ENCODE measurements around the gene APOBEC3F. TPM values are rescaled to one million over a fixed set of nuclear protein-coding genes. Genes with fewer than 3 reads are reported as not detected.
A peak's percentile ranks its signal among the peaks of the same experiment; 100 is the strongest.
"Not testable (repeated sequence)": the region's sequence is repeated elsewhere in the genome, so short reads cannot be mapped to it uniquely, and the experiment has no call there.

APOBEC3F gene
- total RNA-seq, 1 experiment from 2014 or later: 8.9 TPM

GRCh38 chr22:39070186-39070585 is 29.5 kb downstream of the APOBEC3F start:
- no peak overlapping the region for H3K23ac ChIP-seq (ENCODE audit: insufficient read length, low read depth, low read length)
- no peak overlapping the region for H4K8ac ChIP-seq (replicated peaks; ENCODE audit: insufficient read length, low read depth, low read length)
- no peak overlapping the region for H2BK12ac ChIP-seq (ENCODE audit: insufficient read length, low read depth, low read length)
- no peak overlapping the region for H3T11ph ChIP-seq (ENCODE audit: low read length)
- H3K56ac ChIP-seq (ENCODE audit: insufficient read length, low read depth, low read length): no peak overlapping the region
- no peak overlapping the region for H3K14ac ChIP-seq (ENCODE audit: insufficient read depth, low read length)
- no peak for TF ChIP-seq CTCF (conservative IDR thresholded peaks at IDR 0.05)
- no CpG with 5 or more reads among the region's 7 CpGs for WGBS (ENCODE audit: extremely low coverage, insufficient read length, low lambda C conversion rate)
- DNase-seq: no peak
- no peak overlapping the region for H3K4me3 Mint-ChIP-seq
- H3K9ac ChIP-seq (ENCODE audit: extremely low read depth, insufficient read length, low read length): no peak overlapping the region
- H3K4me1 Mint-ChIP-seq: peaks cover 22 to 30% of the 10 kb centered on the region in 2 experiments
- H4K20me1 ChIP-seq (ENCODE audit: control insufficient read depth, insufficient read depth, insufficient read length): no peaks in the 10 kb centered on the region
- H2BK120ac ChIP-seq (ENCODE audit: low read depth, low read length, poor library complexity, severe bottlenecking): no peak overlapping the region
- H4K91ac ChIP-seq (ENCODE audit: insufficient read length, low read depth, low read length): no peak overlapping the region
- H3K4ac ChIP-seq (ENCODE audit: low read depth, low read length): no peak overlapping the region
- peaks cover 3% of the 10 kb centered on the region for H3K23me2 ChIP-seq (ENCODE audit: insufficient read length, low read depth, low read length, poor library complexity, severe bottlenecking)
- no peak overlapping the region for H2AFZ ChIP-seq (ENCODE audit: low read length)
- no peak overlapping the region for H2BK15ac ChIP-seq (ENCODE audit: low read depth, low read length)
- no peaks in the 10 kb centered on the region; a peak in 1 of 5 replicates for H3K9me3 Mint-ChIP-seq
- no peak overlapping the region for H2BK20ac ChIP-seq (ENCODE audit: low read depth, low read length, poor library complexity, severe bottlenecking)
- H3K27me3 ChIP-seq (ENCODE audit: insufficient read depth, low read length): no peaks in the 10 kb centered on the region
- H2BK5ac ChIP-seq (ENCODE audit: insufficient read length, low read length): no peak overlapping the region
- H3K27ac Mint-ChIP-seq: peak overlapping the region in 1 of 3 experiments; percentile 37; a peak in 1 of 7 replicates
- H3K27ac ChIP-seq (ENCODE audit: insufficient read length, low read depth, low read length): no peak overlapping the region
- H3K27me3 Mint-ChIP-seq (ENCODE audit: low read depth): peaks cover 3% of the 10 kb centered on the region
- no peaks in the 10 kb centered on the region for H3K79me2 ChIP-seq (ENCODE audit: insufficient read depth, low read length)
- H3K4me1 ChIP-seq (ENCODE audit: insufficient read depth, low read length): no peaks in the 10 kb centered on the region; the same call in 1 of the 2 replicates
- no peak overlapping the region for H2AK5ac ChIP-seq (ENCODE audit: insufficient read length, low read length)
- no peaks in the 10 kb centered on the region for H3K79me1 ChIP-seq (ENCODE audit: insufficient read depth, low read depth, low read length, poor library complexity, severe bottlenecking)
- H3K9me3 ChIP-seq (ENCODE audit: control insufficient read depth, low read depth, low read length): no peaks in the 10 kb centered on the region
- H3K36me3 Mint-ChIP-seq (ENCODE audit: insufficient read depth in 1 of 3, low read depth in 3 of 3): no peaks in the 10 kb centered on the region
- no peak overlapping the region for H3K4me2 ChIP-seq (ENCODE audit: insufficient read depth, insufficient read length, low read length)
- H4K5ac ChIP-seq (ENCODE audit: insufficient read length, low read depth, low read length): no peak overlapping the region
- peak overlapping the region; percentile 50 for H3K18ac ChIP-seq (ENCODE audit: insufficient read length, low read depth, low read length)

GRCh38 chr22:39072581-39072981 is 31.9 kb downstream of the APOBEC3F start:
- not testable (repeated sequence) for H3K4ac ChIP-seq (ENCODE audit: low read depth, low read length); H3K9ac ChIP-seq (ENCODE audit: extremely low read depth, insufficient read length, low read length); DNase-seq; H4K20me1 ChIP-seq (ENCODE audit: control insufficient read depth, insufficient read depth, insufficient read length); H3K27me3 Mint-ChIP-seq (ENCODE audit: low read depth); H3K4me2 ChIP-seq (ENCODE audit: insufficient read depth, insufficient read length, low read length); H2AFZ ChIP-seq (ENCODE audit: low read length); H3K27ac Mint-ChIP-seq; H3K9me3 ChIP-seq (ENCODE audit: control insufficient read depth, low read depth, low read length); H2BK15ac ChIP-seq (ENCODE audit: low read depth, low read length); H2AK5ac ChIP-seq (ENCODE audit: insufficient read length, low read length); H3K27me3 ChIP-seq (ENCODE audit: insufficient read depth, low read length); H3K23ac ChIP-seq (ENCODE audit: insufficient read length, low read depth, low read length); H3K79me2 ChIP-seq (ENCODE audit: insufficient read depth, low read length); H3K56ac ChIP-seq (ENCODE audit: insufficient read length, low read depth, low read length); H3K36me3 Mint-ChIP-seq (ENCODE audit: insufficient read depth in 1 of 3, low read depth in 3 of 3); H2BK12ac ChIP-seq (ENCODE audit: insufficient read length, low read depth, low read length); H4K91ac ChIP-seq (ENCODE audit: insufficient read length, low read depth, low read length); H4K5ac ChIP-seq (ENCODE audit: insufficient read length, low read depth, low read length); H3K23me2 ChIP-seq (ENCODE audit: insufficient read length, low read depth, low read length, poor library complexity, severe bottlenecking); H3K9me3 Mint-ChIP-seq; H3K14ac ChIP-seq (ENCODE audit: insufficient read depth, low read length); H4K8ac ChIP-seq (replicated peaks; ENCODE audit: insufficient read length, low read depth, low read length); H2BK5ac ChIP-seq (ENCODE audit: insufficient read length, low read length); H3K79me1 ChIP-seq (ENCODE audit: insufficient read depth, low read depth, low read length, poor library complexity, severe bottlenecking); H2BK20ac ChIP-seq (ENCODE audit: low read depth, low read length, poor library complexity, severe bottlenecking); H3K27ac ChIP-seq (ENCODE audit: insufficient read length, low read depth, low read length); H3T11ph ChIP-seq (ENCODE audit: low read length); H3K18ac ChIP-seq (ENCODE audit: insufficient read length, low read depth, low read length); H3K4me3 Mint-ChIP-seq; H2BK120ac ChIP-seq (ENCODE audit: low read depth, low read length, poor library complexity, severe bottlenecking); H3K4me1 ChIP-seq (ENCODE audit: insufficient read depth, low read length)
- H3K4me1 Mint-ChIP-seq: peaks cover 31 to 42% of the 10 kb centered on the region in 2 experiments
- no CpG with 5 or more reads among the region's 7 CpGs for WGBS (ENCODE audit: extremely low coverage, insufficient read length, low lambda C conversion rate)

All from H9 (cell line).